ENCODE results near the gene MEIKIN. TPM values are rescaled to one million over a fixed set of nuclear protein-coding genes. Genes with fewer than 3 reads are reported as not detected.

The MEIKIN gene
- total and polyA plus RNA-seq, 2 of the 13 experiments (the other 11 are each of a cell fraction or from before 2014, with no cell fraction given): not detected

- H3K4me1 ChIP-seq (ENCODE audit: insufficient read depth, low read length): peaks cover 6% of the 10 kb centered on the region; the same call in 1 of the 2 replicates
- ChIA-PET POLR2A (interaction anchor here (1.0 kb wide), 1 partner anchor 15 kb away, joined by 3 read pairs; no protein-coding TSS in a partner anchor), CTCF (ENCODE audit: low intra/inter-chr PET ratio, low total read pairs) (no interaction called here)
- no peak overlapping the region for H3K4me2 ChIP-seq (ENCODE audit: low read depth, low read length)
- TF ChIP-seq ZNF367 (CRISPR knock-in tag; IDR thresholded peaks at IDR 0.05; ENCODE audit: borderline replicate concordance) (no peak), ZNF574 (CRISPR knock-in tag; IDR thresholded peaks at IDR 0.05) (no peak), E2F1 (CRISPR knock-in tag; IDR thresholded peaks at IDR 0.05) (no peak), MXI1 (IDR thresholded peaks at IDR 0.05; ENCODE audit: borderline replicate concordance, low read depth, low read length) (no peak)
- no peaks in the 10 kb centered on the region for H3K36me3 ChIP-seq (replicated peaks in 1 of 2; ENCODE audit: control insufficient read depth in 1 of 2, insufficient read depth in 2 of 2, low read length in 2 of 2)
- in situ Hi-C loops (cut with HindIII; ENCODE audit: extremely low pct_ligation_motif_present, low pct_unique_long_range_greater_than_20kb) (no loop called here), intact Hi-C loops (cut with micrococcal nuclease; ENCODE audit: unreplicated experiment) (no loop called here)
- H3K9me3 ChIP-seq (ENCODE audit: low read length): no peaks in the 10 kb centered on the region
- H3K27ac ChIP-seq (ENCODE audit: extremely low read length, insufficient read depth, low read length): no peak overlapping the region
- WGBS (ENCODE audit: low lambda C conversion rate): 78% methylated on average over 4 of the region's 4 CpGs
- H3K79me2 ChIP-seq (ENCODE audit: insufficient read depth, low read length): no peaks in the 10 kb centered on the region
- no peak for FAIRE-seq
- BruUV-seq (replicated peaks): no TSS peak
- no peaks in the 10 kb centered on the region for H4K20me1 ChIP-seq (ENCODE audit: insufficient read depth, low read length)
- no peaks in the 10 kb centered on the region for H3K27me3 ChIP-seq (ENCODE audit: control insufficient read depth in 1 of 2, insufficient read depth in 2 of 2, low read length in 2 of 2)
- ATAC-seq: no peak
- DNase-seq (ENCODE audit: low spot score): no peak
- no peak overlapping the region for H3K4me3 ChIP-seq (replicated peaks in 1 of 3; ENCODE audit: insufficient read depth in 1 of 3, low read depth in 2 of 3, low read length in 3 of 3)
- H3K9ac ChIP-seq (ENCODE audit: insufficient read depth, low read depth, low read length): no peak overlapping the region
- H2AFZ ChIP-seq (ENCODE audit: low read length): no peak overlapping the region
These were observed 36.1 kb upstream of the MEIKIN start for GRCh38 chr5:131981516-131981915.

- ChIA-PET POLR2A (no interaction called here), CTCF (ENCODE audit: low intra/inter-chr PET ratio, low total read pairs) (no interaction called here)
- H4K20me1 ChIP-seq (ENCODE audit: insufficient read depth, low read length): no peaks in the 10 kb centered on the region
- H3K9ac ChIP-seq (ENCODE audit: insufficient read depth, low read depth, low read length): no peak overlapping the region
- no peak for FAIRE-seq
- H3K36me3 ChIP-seq (replicated peaks in 1 of 2; ENCODE audit: control insufficient read depth in 1 of 2, insufficient read depth in 2 of 2, low read length in 2 of 2): no peaks in the 10 kb centered on the region
- no peak overlapping the region for H3K27ac ChIP-seq (ENCODE audit: extremely low read length, insufficient read depth, low read length)
- ATAC-seq: no peak
- no peak overlapping the region for H2AFZ ChIP-seq (ENCODE audit: low read length)
- no peaks in the 10 kb centered on the region for H3K27me3 ChIP-seq (ENCODE audit: control insufficient read depth in 1 of 2, insufficient read depth in 2 of 2, low read length in 2 of 2)
- BruUV-seq (replicated peaks): no TSS peak
- H3K4me2 ChIP-seq (ENCODE audit: low read depth, low read length): no peak overlapping the region
- H3K4me1 ChIP-seq (ENCODE audit: insufficient read depth, low read length): peaks cover 9% of the 10 kb centered on the region; the same call in 1 of the 2 replicates
- H3K4me3 ChIP-seq (replicated peaks in 1 of 3; ENCODE audit: insufficient read depth in 1 of 3, low read depth in 2 of 3, low read length in 3 of 3): no peak overlapping the region
- DNase-seq (ENCODE audit: low spot score): no peak
- in situ Hi-C loops (cut with HindIII; ENCODE audit: extremely low pct_ligation_motif_present, low pct_unique_long_range_greater_than_20kb): no loop called here
- H3K9me3 ChIP-seq (ENCODE audit: low read length): no peaks in the 10 kb centered on the region
- 85% methylated on average over 4 of the region's 4 CpGs for WGBS (ENCODE audit: low lambda C conversion rate)
- intact Hi-C loops (cut with micrococcal nuclease; ENCODE audit: unreplicated experiment): no loop called here
- no peaks in the 10 kb centered on the region for H3K79me2 ChIP-seq (ENCODE audit: insufficient read depth, low read length)
- no peak for TF ChIP-seq CEBPB (IDR thresholded peaks at IDR 0.05; ENCODE audit: borderline replicate concordance, low read depth, low read length)
- TF ChIP-seq SMYD3 (CRISPR knock-in tag; IDR thresholded peaks at IDR 0.05): no peak
- no peak for TF ChIP-seq ARHGAP35 (CRISPR knock-in tag; IDR thresholded peaks at IDR 0.05; ENCODE audit: borderline replicate concordance)
- no peak for TF ChIP-seq ZNF367 (CRISPR knock-in tag; IDR thresholded peaks at IDR 0.05; ENCODE audit: borderline replicate concordance)
- no peak for TF ChIP-seq SP1 (IDR thresholded peaks at IDR 0.05)
- TF ChIP-seq SP1 (CRISPR knock-in tag; IDR thresholded peaks at IDR 0.05): no peak
- no peak for TF ChIP-seq ZBTB42 (CRISPR knock-in tag; IDR thresholded peaks at IDR 0.05)
- no peak for TF ChIP-seq MLXIP (CRISPR knock-in tag; IDR thresholded peaks at IDR 0.05; ENCODE audit: borderline replicate concordance)
- no peak for TF ChIP-seq SRSF9 (IDR thresholded peaks at IDR 0.05; ENCODE audit: borderline replicate concordance, insufficient read depth, low read depth, low read length, poor library complexity, severe bottlenecking)
These were observed 35.2 kb upstream of the MEIKIN start for GRCh38 chr5:131980696-131981095.
